HG03342 (cell line): ENCODE measurements around the gene EPHA3.
"Not testable (repeated sequence)": the region's sequence is repeated elsewhere in the genome, so short reads cannot be mapped to it uniquely, and the experiment has no call there.

ENCODE experiments used
- ATAC-seq: cut with Tn5 transposase; IDR thresholded peaks from one replicate; pipeline ENCODE4 v1.9.1; 2021; ENCODE audit warnings: mild to moderate bottlenecking, moderate library complexity; ENCODE audit not compliant: unreplicated experiment

Gene EPHA3

GRCh38 chr3:89350935-89351334 is 243.5 kb downstream of the EPHA3 start:
- not testable (repeated sequence) for ATAC-seq

DNA sequence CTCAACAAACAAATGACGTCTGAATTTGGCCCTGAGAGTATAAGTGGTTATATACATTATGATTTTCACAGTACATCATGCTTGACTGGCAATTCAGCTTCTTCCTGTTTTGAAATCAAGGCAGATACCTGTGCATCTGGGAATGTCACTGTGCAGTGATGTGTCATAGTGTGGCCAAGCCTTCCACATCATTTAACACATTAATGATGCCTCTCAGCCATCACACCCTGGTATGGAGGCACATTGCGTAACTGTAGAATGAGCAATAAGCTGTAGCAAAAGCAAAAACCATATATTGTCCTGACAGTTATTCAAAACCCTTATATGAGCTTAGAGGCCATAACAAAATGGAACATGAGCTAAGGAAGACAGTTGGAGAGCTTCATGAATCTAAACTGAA is 246.0 kb downstream of the EPHA3 start:
- no peak for ATAC-seq

- ATAC-seq, result no peak
Measured at GRCh38 chr3:89358281-89358680, 250.9 kb downstream of the EPHA3 start.

GRCh38 chr3:89360156-89360555 is 252.7 kb downstream of the EPHA3 start:
- no peak for ATAC-seq

DNA sequence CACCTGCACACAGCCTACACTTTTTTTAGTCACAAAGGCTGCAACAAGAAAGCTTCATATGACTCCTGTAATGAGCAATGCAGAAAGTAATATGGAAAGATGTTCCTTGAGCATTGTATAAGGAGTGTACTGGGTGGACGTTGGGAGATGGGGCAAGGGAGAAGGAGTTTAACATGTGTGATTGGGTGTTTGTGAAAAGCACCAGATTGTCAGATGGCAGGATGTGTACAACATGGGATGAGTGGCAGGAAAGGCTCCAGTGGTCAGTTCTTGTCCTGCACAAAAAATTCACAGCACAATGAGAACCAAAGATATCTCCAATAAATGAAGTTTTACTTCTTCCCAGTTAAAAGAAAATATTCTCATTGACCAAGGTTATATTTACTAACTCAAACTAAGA is 255.1 kb downstream of the EPHA3 start:
- ATAC-seq, result no peak

GRCh38 chr3:89363171-89363570 is 255.8 kb downstream of the EPHA3 start:
- ATAC-seq, result no peak

DNA sequence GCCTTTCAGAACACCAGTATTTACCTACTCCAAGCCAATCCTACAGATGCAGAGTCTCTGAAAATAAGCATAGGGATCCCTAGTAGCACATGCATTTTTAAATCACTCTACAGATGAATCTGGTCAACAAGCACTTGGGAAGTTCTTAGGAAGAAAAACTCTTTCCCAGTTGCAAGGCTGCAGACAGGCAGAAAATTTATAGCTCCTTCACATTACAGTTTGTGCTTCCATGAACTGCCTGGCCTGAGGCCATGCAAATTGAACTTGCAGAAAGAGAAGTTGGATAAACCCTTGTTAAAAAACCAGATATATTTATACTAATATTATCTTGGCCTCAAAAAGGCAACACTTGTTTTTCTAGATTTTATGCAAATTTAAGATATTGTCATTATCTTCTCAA is 256.9 kb downstream of the EPHA3 start:
- ATAC-seq, result no peak

DNA sequence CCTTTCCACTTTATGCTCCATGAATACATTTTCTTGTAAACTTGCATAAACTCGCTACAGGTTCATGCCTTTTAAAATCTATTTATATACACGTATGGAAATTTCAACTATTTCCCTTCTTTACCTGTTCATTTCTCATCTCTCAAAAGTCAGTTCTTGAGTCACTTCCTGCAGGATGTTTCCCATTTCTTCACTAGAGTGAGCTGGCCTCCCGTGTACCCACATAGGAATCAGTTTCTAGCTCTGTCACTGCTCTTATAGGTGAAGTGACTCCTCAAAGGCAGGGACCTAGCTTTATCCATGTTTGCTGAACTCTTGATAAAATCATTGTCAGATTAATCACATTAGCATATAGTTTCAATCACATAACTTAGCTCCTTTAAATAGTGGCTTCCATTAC is 259.7 kb downstream of the EPHA3 start:
- ATAC-seq, result no peak

- ATAC-seq, result no peak
Measured at GRCh38 chr3:89368846-89369245, 261.4 kb downstream of the EPHA3 start.

GRCh38 chr3:89372456-89372855 is 265.0 kb downstream of the EPHA3 start:
- no peak for ATAC-seq

- ATAC-seq, result no peak
Measured at GRCh38 chr3:89373434-89373833, 266.0 kb downstream of the EPHA3 start.

DNA sequence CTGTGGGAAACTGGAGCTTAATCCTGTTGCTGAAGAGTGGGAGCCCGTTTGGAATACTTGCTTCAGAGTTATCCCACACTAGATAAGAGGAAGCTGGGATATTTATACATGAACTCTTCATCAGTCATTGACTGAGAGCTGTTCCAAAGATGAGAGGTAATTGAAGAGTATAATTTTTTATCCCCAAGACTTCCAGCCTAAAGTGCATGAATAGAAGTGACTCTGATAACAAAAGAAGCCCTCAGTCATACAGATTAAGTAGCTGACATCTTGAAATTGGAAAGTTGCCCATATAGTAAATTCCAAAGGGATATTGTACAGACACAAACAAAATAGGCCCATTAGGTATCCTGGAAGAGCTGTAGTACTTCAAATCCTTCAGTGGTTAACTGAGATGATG is 268.0 kb downstream of the EPHA3 start:
- no peak for ATAC-seq

- no peak for ATAC-seq
Measured at GRCh38 chr3:89380016-89380415, 272.6 kb downstream of the EPHA3 start.

DNA sequence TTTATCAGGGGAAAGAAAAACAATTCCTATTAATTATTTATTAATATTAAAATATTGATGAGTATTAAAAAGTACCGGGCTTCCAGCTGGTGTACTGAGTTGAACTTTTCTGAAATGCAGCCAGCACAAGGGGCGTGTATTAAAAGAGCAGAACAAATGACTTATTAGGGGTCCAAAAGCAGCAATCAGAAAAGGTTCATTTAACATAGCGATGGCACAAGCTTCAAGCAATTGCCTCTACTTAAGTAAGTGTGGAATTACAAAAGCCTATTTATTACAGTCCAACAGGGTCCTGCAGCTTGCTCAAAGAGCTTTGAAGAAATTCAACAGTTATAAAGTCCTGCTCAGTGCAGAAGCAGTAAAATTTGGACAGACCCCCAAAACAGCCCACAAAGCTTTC is 285.6 kb downstream of the EPHA3 start:
- no peak for ATAC-seq

DNA sequence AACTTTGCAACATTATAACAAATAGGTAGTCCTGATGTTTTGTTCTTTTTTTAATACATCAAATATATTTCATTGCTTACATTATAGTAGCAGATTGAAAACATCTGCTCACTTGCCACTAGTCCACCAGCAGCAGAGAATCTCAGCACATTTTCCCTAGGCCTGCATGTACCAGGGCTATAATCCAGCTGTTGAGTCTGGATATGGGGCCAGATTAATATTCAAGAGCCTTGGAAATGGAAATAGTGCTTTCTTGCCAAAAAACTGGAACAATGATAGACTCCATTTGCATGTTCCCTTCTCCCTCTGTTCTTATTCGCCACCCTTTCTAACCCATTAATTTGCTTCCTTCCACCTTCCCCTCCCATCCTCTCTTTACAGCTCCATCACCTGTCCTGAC is 288.0 kb downstream of the EPHA3 start:
- ATAC-seq, result no peak

DNA sequence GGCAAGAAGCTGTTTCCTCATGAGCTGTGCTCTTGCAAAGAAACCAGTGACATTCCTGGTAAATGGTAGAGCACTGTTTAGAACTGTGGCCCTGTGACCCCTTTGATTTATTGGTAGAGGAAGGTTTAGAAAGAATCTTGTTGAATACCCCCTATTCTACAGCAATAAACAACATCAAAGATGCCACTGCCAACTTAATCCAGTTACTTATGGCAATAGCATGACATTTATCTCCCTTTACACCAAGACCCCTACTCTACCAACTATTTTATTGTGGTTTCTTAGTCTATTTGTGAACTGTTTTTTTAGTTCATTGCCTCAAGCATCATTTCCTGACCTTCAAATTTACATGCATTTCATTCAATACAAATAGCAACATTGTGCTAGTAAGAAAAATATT is 288.6 kb downstream of the EPHA3 start:
- ATAC-seq, result no peak

- ATAC-seq, result no peak
Measured at GRCh38 chr3:89402051-89402450, 294.6 kb downstream of the EPHA3 start.

GRCh38 chr3:89405176-89405575 is 297.8 kb downstream of the EPHA3 start:
- ATAC-seq, result no peak

DNA sequence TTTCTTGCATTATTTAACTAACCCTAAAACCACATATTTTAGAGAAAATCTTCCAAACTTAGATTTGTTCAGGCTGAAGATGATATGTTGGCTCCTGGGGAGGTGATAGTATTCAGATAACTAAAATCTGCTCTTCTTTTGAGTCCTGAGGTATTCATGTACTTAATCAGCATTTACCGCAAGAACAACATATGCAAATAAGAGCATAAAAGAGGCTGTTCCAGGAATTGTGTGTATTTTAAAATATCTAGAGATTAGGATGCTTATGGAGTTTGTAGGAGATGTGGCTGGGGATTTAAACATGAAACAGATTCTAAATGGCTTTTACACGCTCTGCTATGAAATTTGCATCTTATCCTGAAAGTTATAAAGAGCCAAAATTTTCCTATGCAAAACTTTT is 298.2 kb downstream of the EPHA3 start:
- ATAC-seq, result no peak

- ATAC-seq, result no peak
Measured at GRCh38 chr3:89411201-89411600, 303.8 kb downstream of the EPHA3 start.

- ATAC-seq, result no peak
Measured at GRCh38 chr3:89414270-89414669, 306.8 kb downstream of the EPHA3 start.

DNA sequence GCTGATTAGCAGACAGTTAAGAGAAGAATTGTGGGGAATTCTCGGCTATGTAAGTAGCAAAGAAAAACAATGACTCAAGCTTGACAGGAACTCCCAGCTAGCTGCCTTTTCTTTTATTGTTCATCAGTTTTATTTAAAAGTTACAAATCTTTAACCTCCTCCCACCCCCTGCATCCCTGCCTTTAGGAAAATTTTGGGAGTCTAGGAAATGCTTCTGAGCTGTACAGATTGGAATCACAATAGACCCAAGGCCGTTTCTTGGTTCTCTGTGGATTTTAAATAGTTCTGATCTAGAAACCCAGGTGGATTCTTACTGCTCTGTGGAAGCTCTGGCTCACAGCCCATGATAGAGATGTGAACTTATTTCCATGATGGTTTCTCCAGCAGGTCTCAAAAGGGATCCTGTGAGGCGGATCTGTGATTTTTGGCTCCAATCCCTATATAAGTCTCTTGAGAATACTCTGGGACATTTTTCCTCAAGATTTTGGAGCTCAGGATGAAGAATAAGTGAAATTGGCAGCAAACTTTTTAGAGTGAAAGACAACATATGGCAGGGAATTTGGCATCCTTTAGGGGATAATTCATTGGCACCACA is 312.3 kb downstream of the EPHA3 start:
- ATAC-seq, result no peak

- ATAC-seq, result no peak
Measured at GRCh38 chr3:89426060-89426459, 318.6 kb downstream of the EPHA3 start.
